ENCODE data around the gene ARHGEF17.

Gene ARHGEF17

GRCh38 chr11:73306977-73307322 is 1.1 kb upstream of the ARHGEF17 start:
- H3K27me3 ChIP-seq (ENCODE audit: control insufficient read depth, insufficient read depth, low read length) = no peaks in the 10 kb centered on the region; the same call in 1 of the 2 replicates
- peak overlapping the region; percentile 27; the same call in 1 of the 2 replicates for H3K4me3 ChIP-seq (ENCODE audit: low read length)
- no peak overlapping the region for H3K27ac ChIP-seq (ENCODE audit: low read length)
- WGBS (ENCODE audit: insufficient coverage, insufficient read length) = no CpG with 5 or more reads among the region's 18 CpGs
- H3K9me3 ChIP-seq (ENCODE audit: control insufficient read depth, insufficient read depth, low read length) = no peaks in the 10 kb centered on the region
- DNase-seq (ENCODE audit: low read depth, low spot score) = no peak
- no peaks in the 10 kb centered on the region; the same call in 1 of the 2 replicates for H3K36me3 ChIP-seq (ENCODE audit: control insufficient read depth, insufficient read depth, low read length)
- H3K4me1 ChIP-seq (ENCODE audit: control insufficient read depth, insufficient read depth, low read length) = no peaks in the 10 kb centered on the region; the same call in none of the 2 replicates

DNA sequence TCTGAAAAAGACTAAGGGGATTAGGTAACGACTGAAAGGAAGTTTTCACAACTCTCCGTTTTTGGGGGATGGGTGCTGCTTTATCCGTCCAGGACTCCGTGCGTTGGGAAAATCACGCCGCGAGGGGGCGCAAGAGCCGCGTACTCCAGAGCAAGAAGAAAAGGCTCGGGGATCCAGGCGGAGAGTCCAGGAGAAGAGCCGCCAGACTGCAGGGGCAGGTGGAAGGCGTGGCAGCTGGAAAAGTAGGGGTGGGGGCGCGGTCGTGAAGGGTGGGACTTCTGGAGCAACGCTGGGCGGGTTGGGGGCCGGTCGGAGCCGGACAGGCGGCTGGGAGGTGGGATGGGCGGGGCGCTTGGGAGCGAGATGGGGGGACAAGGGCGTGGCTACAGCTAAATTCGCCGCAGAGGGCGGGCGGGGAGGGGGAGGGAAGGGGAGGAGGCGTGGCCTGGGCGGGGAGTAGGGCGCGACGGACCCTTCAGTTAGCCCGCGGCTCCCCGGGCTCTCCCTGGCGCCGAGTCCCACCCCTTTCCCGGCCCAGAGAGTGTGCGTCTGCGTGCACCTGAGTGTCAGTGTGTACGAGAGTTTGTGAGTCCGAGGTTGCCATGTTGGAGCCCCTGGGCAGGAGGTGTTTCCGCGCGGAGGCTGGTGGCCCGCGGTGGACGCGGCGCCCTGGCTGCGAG is 613 bp upstream of the ARHGEF17 start:
- Histone ChIP-seq H3K4me1 (ENCODE audit: control insufficient read depth, insufficient read depth, low read length) (no peaks in the 10 kb centered on the region; the same call in none of the 2 replicates), H3K4me3 (ENCODE audit: low read length) (peak overlapping the region; percentile 78), H3K27me3 (ENCODE audit: control insufficient read depth, insufficient read depth, low read length) (no peaks in the 10 kb centered on the region; the same call in 1 of the 2 replicates), H3K27ac (ENCODE audit: low read length) (no peak overlapping the region), H3K9me3 (ENCODE audit: control insufficient read depth, insufficient read depth, low read length) (no peaks in the 10 kb centered on the region), H3K36me3 (ENCODE audit: control insufficient read depth, insufficient read depth, low read length) (no peaks in the 10 kb centered on the region; the same call in 1 of the 2 replicates)
- no CpG with 5 or more reads among the region's 56 CpGs for WGBS (ENCODE audit: insufficient coverage, insufficient read length)
- peak; percentile 93 for DNase-seq (ENCODE audit: low read depth, low spot score)

GRCh38 chr11:73308961-73309919 is 1.2 kb downstream of the ARHGEF17 start:
- H3K27me3 ChIP-seq (ENCODE audit: control insufficient read depth, insufficient read depth, low read length) = no peaks in the 10 kb centered on the region; the same call in 1 of the 2 replicates
- no peaks in the 10 kb centered on the region; the same call in none of the 2 replicates for H3K4me1 ChIP-seq (ENCODE audit: control insufficient read depth, insufficient read depth, low read length)
- peak overlapping the region; percentile 78; the same call in 1 of the 2 replicates for H3K4me3 ChIP-seq (ENCODE audit: low read length)
- no peaks in the 10 kb centered on the region; the same call in 1 of the 2 replicates for H3K36me3 ChIP-seq (ENCODE audit: control insufficient read depth, insufficient read depth, low read length)
- H3K9me3 ChIP-seq (ENCODE audit: control insufficient read depth, insufficient read depth, low read length) = no peaks in the 10 kb centered on the region
- no CpG with 5 or more reads among the region's 78 CpGs for whole genome bisulfite sequencing (ENCODE audit: insufficient coverage, insufficient read length)
- H3K27ac ChIP-seq (ENCODE audit: low read length) = no peak overlapping the region
- DNase-seq (ENCODE audit: low read depth, low spot score) = no peak

DNA sequence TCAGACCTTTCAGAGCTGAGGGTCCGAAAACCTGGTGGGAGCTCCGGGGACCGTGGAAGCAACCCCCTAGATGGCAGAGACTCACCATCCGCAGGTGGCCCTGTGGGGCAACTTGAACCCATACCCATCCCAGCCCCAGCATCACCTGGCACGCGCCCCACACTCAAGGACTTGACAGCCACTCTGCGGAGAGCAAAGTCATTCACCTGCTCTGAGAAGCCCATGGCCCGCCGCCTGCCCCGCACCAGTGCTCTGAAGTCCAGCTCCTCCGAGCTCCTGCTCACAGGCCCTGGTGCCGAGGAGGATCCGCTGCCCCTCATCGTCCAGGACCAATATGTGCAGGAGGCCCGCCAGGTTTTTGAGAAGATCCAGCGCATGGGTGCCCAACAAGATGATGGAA is 2.0 kb downstream of the ARHGEF17 start:
- no peak overlapping the region for H3K4me3 ChIP-seq (ENCODE audit: low read length)
- H3K4me1 ChIP-seq (ENCODE audit: control insufficient read depth, insufficient read depth, low read length) = no peaks in the 10 kb centered on the region; the same call in none of the 2 replicates
- H3K36me3 ChIP-seq (ENCODE audit: control insufficient read depth, insufficient read depth, low read length) = no peaks in the 10 kb centered on the region; the same call in 1 of the 2 replicates
- no peak overlapping the region for H3K27ac ChIP-seq (ENCODE audit: low read length)
- H3K27me3 ChIP-seq (ENCODE audit: control insufficient read depth, insufficient read depth, low read length) = no peaks in the 10 kb centered on the region; the same call in 1 of the 2 replicates
- WGBS (ENCODE audit: insufficient coverage, insufficient read length) = no CpG with 5 or more reads among the region's 16 CpGs
- H3K9me3 ChIP-seq (ENCODE audit: control insufficient read depth, insufficient read depth, low read length) = no peaks in the 10 kb centered on the region
- no peak for DNase-seq (ENCODE audit: low read depth, low spot score)

GRCh38 chr11:73310661-73311393 is 2.8 kb downstream of the ARHGEF17 start:
- H3K27ac ChIP-seq (ENCODE audit: low read length) = no peak overlapping the region
- WGBS (ENCODE audit: insufficient coverage, insufficient read length) = no CpG with 5 or more reads among the region's 22 CpGs
- no peak overlapping the region for H3K4me3 ChIP-seq (ENCODE audit: low read length)
- no peaks in the 10 kb centered on the region for H3K9me3 ChIP-seq (ENCODE audit: control insufficient read depth, insufficient read depth, low read length)
- no peak for DNase-seq (ENCODE audit: low read depth, low spot score)
- no peaks in the 10 kb centered on the region; the same call in none of the 2 replicates for H3K4me1 ChIP-seq (ENCODE audit: control insufficient read depth, insufficient read depth, low read length)
- no peaks in the 10 kb centered on the region; the same call in 1 of the 2 replicates for H3K36me3 ChIP-seq (ENCODE audit: control insufficient read depth, insufficient read depth, low read length)
- H3K27me3 ChIP-seq (ENCODE audit: control insufficient read depth, insufficient read depth, low read length) = no peaks in the 10 kb centered on the region; the same call in 1 of the 2 replicates

GRCh38 chr11:73311394-73311869 is 3.4 kb downstream of the ARHGEF17 start:
- H3K4me3 ChIP-seq (ENCODE audit: low read length) = no peak overlapping the region
- no peak for DNase-seq (ENCODE audit: low read depth, low spot score)
- H3K9me3 ChIP-seq (ENCODE audit: control insufficient read depth, insufficient read depth, low read length) = no peaks in the 10 kb centered on the region
- H3K27me3 ChIP-seq (ENCODE audit: control insufficient read depth, insufficient read depth, low read length) = no peaks in the 10 kb centered on the region; the same call in 1 of the 2 replicates
- no peak overlapping the region for H3K27ac ChIP-seq (ENCODE audit: low read length)
- no peaks in the 10 kb centered on the region; the same call in 1 of the 2 replicates for H3K36me3 ChIP-seq (ENCODE audit: control insufficient read depth, insufficient read depth, low read length)
- WGBS (ENCODE audit: insufficient coverage, insufficient read length) = no CpG with 5 or more reads among the region's 18 CpGs
- H3K4me1 ChIP-seq (ENCODE audit: control insufficient read depth, insufficient read depth, low read length) = no peaks in the 10 kb centered on the region; the same call in none of the 2 replicates

- Histone ChIP-seq H3K27me3 (ENCODE audit: control insufficient read depth, insufficient read depth, low read length) (no peaks in the 10 kb centered on the region), H3K36me3 (ENCODE audit: control insufficient read depth, insufficient read depth, low read length) (no peaks in the 10 kb centered on the region; the same call in 1 of the 2 replicates), H3K9me3 (ENCODE audit: control insufficient read depth, insufficient read depth, low read length) (no peaks in the 10 kb centered on the region), H3K4me3 (ENCODE audit: low read length) (no peak overlapping the region), H3K4me1 (ENCODE audit: control insufficient read depth, insufficient read depth, low read length) (no peaks in the 10 kb centered on the region; the same call in none of the 2 replicates), H3K27ac (ENCODE audit: low read length) (no peak overlapping the region)
- DNase-seq (ENCODE audit: low read depth, low spot score) = no peak
- WGBS (ENCODE audit: insufficient coverage, insufficient read length) = no CpG with 5 or more reads among the region's 2 CpGs
Measured at GRCh38 chr11:73312036-73312435, 4.0 kb downstream of the ARHGEF17 start.

DNA sequence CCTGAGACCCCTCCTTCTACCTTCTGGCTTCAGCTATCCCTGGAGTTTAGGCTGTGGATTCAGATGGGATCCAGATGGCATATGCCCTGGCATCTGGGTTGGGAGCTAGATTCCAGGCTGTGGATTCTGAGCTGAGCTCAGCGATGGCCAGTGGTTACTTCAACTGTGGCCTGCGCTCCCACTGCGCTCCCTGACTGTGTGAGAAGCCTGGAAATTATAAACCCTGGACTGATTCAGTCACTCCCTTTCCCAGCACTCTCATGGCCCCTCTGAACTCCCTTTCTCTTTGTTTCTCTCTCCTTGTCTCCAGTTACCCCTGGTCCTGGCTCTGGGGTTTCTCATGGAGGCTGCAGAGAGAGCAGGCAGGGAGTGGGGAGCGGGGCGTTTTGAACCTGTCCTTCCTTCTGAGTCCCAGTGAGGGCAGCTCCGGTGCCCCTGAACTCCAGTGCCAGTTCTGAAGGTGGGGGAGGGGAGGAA is 4.8 kb downstream of the ARHGEF17 start:
- Histone ChIP-seq H3K27ac (ENCODE audit: low read length) (no peak overlapping the region), H3K9me3 (ENCODE audit: control insufficient read depth, insufficient read depth, low read length) (no peaks in the 10 kb centered on the region), H3K27me3 (ENCODE audit: control insufficient read depth, insufficient read depth, low read length) (no peaks in the 10 kb centered on the region), H3K4me3 (ENCODE audit: low read length) (no peak overlapping the region), H3K4me1 (ENCODE audit: control insufficient read depth, insufficient read depth, low read length) (no peaks in the 10 kb centered on the region; the same call in none of the 2 replicates), H3K36me3 (ENCODE audit: control insufficient read depth, insufficient read depth, low read length) (no peaks in the 10 kb centered on the region; the same call in 1 of the 2 replicates)
- no CpG with 5 or more reads among the region's 6 CpGs for WGBS (ENCODE audit: insufficient coverage, insufficient read length)
- no peak for DNase-seq (ENCODE audit: low read depth, low spot score)

- Histone ChIP-seq H3K9me3 (ENCODE audit: control insufficient read depth, insufficient read depth, low read length) (no peaks in the 10 kb centered on the region), H3K4me3 (ENCODE audit: low read length) (no peak overlapping the region), H3K27me3 (ENCODE audit: control insufficient read depth, insufficient read depth, low read length) (no peaks in the 10 kb centered on the region), H3K36me3 (ENCODE audit: control insufficient read depth, insufficient read depth, low read length) (no peaks in the 10 kb centered on the region; the same call in 1 of the 2 replicates), H3K4me1 (ENCODE audit: control insufficient read depth, insufficient read depth, low read length) (no peaks in the 10 kb centered on the region; the same call in none of the 2 replicates), H3K27ac (ENCODE audit: low read length) (no peak overlapping the region)
- WGBS (ENCODE audit: insufficient coverage, insufficient read length) = no CpG with 5 or more reads among the region's 1 CpG
- DNase-seq (ENCODE audit: low read depth, low spot score) = no peak
Measured at GRCh38 chr11:73313652-73314051, 5.6 kb downstream of the ARHGEF17 start.

Data from iPS DF 6.9 (cell line).